DND-41 (cell line): ENCODE results near the gene PDCD4.

Experiments used
- ATAC-seq: fragments of 200-7000 bp; cut with Tn5 transposase; 3 replicates; pipeline ENCODE4 v1.9.1; 2021; ENCODE audit warnings: low read depth; ENCODE audit not compliant: insufficient read depth
- DNase-seq: peaks from one replicate; pipeline ENCODE4 v3.0.0-alpha.2; 2020
- H2AFZ ChIP-seq: 2 replicates; pipeline ENCODE4 v1.6.0; 2012; ENCODE audit warnings: low read depth, low read length
- H3K27ac ChIP-seq: 2 replicates; pipeline ENCODE4 v1.5.1; 2012; ENCODE audit warnings: low read length, inconsistent platforms
- H3K27me3 ChIP-seq: fragments of 200-600 bp; sonication (generic); 2 replicates; pipeline ENCODE4 v1.6.0; 2012; ENCODE audit warnings: low read length, mild to moderate bottlenecking, inconsistent platforms; ENCODE audit not compliant: insufficient read depth, poor library complexity
- H3K36me3 ChIP-seq: 2 replicates; pipeline ENCODE4 v1.5.1; 2012; ENCODE audit warnings: low read length, inconsistent platforms; ENCODE audit not compliant: insufficient read depth
- H3K4me1 ChIP-seq: 2 replicates; pipeline ENCODE4 v1.5.1; 2012; ENCODE audit warnings: mild to moderate bottlenecking, low read length; ENCODE audit not compliant: insufficient read depth
- H3K4me2 ChIP-seq: 2 replicates; pipeline ENCODE4 v1.6.0; 2012; ENCODE audit warnings: mild to moderate bottlenecking, moderate library complexity, low read length, inconsistent platforms; ENCODE audit not compliant: insufficient read depth
- H3K4me3 ChIP-seq, 2 experiments: fragments of 200-600 bp in 1 of 2; shearing (Covaris generic) in 1 of 2; 2 replicates each; pipeline ENCODE4 v1.5.1; 2012 to 2016; ENCODE audit warnings: inconsistent platforms in 2 of 2, low read length in 2 of 2, mild to moderate bottlenecking in 2 of 2, low read depth in 1 of 2, moderate library complexity in 1 of 2
- H3K79me2 ChIP-seq: 2 replicates; pipeline ENCODE4 v1.6.0; 2012; ENCODE audit warnings: low read length, inconsistent platforms; ENCODE audit not compliant: insufficient read depth
- H3K9ac ChIP-seq: 2 replicates; pipeline ENCODE4 v1.6.0; 2012; ENCODE audit warnings: low read depth, mild to moderate bottlenecking, inconsistent platforms, low read length, moderate library complexity
- H3K9me3 ChIP-seq: 2 replicates; pipeline ENCODE4 v1.5.1; 2012; ENCODE audit warnings: low read length, moderate library complexity, mild to moderate bottlenecking, inconsistent platforms; ENCODE audit not compliant: insufficient read depth, severe bottlenecking
- H4K20me1 ChIP-seq: 2 replicates; pipeline ENCODE4 v1.6.0; 2012; ENCODE audit warnings: low read length; ENCODE audit not compliant: insufficient read depth
- CTCF ChIP-seq: IDR thresholded peaks from 2 replicates; pipeline ENCODE4 v1.5.1; 2012; ENCODE audit warnings: borderline replicate concordance, low read length, moderate library complexity, mild to moderate bottlenecking; ENCODE audit not compliant: poor library complexity, severe bottlenecking; ENCODE audit errors: extremely low read depth
- EZH2 ChIP-seq: IDR thresholded peaks from 3 replicates; pipeline ENCODE4 v1.6.1; 2012; ENCODE audit warnings: borderline replicate concordance, low read depth, mild to moderate bottlenecking, moderate library complexity, low read length, inconsistent platforms; ENCODE audit not compliant: severe bottlenecking

PDCD4 gene

GRCh38 chr10:110870823-110871297 lies 868 bp upstream of the PDCD4 start:
- Histone ChIP-seq H3K4me1 (peaks cover 33% of the 10 kb centered on the region), H3K27ac (peak overlapping the region; percentile 99), H3K9ac (peak overlapping the region; percentile 86), H3K27me3 (no peaks in the 10 kb centered on the region), H4K20me1 (no peaks in the 10 kb centered on the region), H3K79me2 (peaks cover 30% of the 10 kb centered on the region), H3K4me3 (peak overlapping the region; percentile 79 to 81; a peak in 3 of 4 replicates), H3K9me3 (no peaks in the 10 kb centered on the region), H2AFZ (peak overlapping the region; percentile 97), H3K4me2 (peak overlapping the region; percentile 88), H3K36me3 (peaks cover 1% of the 10 kb centered on the region; the same call in 1 of the 2 replicates)
- no peak for DNase-seq
- no peak for TF ChIP-seq EZH2
- no peak for TF ChIP-seq CTCF
- ATAC-seq: no peak

- peaks cover 8% of the 10 kb centered on the region for H3K36me3 ChIP-seq
- H4K20me1 ChIP-seq: no peaks in the 10 kb centered on the region
- peak overlapping the region; percentile 99 for H3K27ac ChIP-seq
- H3K9me3 ChIP-seq: no peaks in the 10 kb centered on the region
- no peaks in the 10 kb centered on the region for H3K27me3 ChIP-seq
- TF ChIP-seq CTCF (peak; percentile 38), EZH2 (no peak)
- peaks cover 40% of the 10 kb centered on the region for H3K79me2 ChIP-seq
- peak overlapping the region; percentile 79 to 81 for H3K4me3 ChIP-seq
- peak overlapping the region; percentile 86 for H3K9ac ChIP-seq
- peak overlapping the region; percentile 61 for H2AFZ ChIP-seq
- H3K4me2 ChIP-seq: peak overlapping the region; percentile 88
- ATAC-seq (peak; percentile 79), DNase-seq (peak; percentile 87)
- H3K4me1 ChIP-seq: peaks cover 33% of the 10 kb centered on the region
Observed at GRCh38 chr10:110872145-110872983, 636 bp downstream of the PDCD4 start.

GRCh38 chr10:110872984-110873923 lies 1.5 kb downstream of the PDCD4 start:
- peaks cover 40% of the 10 kb centered on the region for H3K79me2 ChIP-seq
- peak overlapping the region; percentile 88 for H3K4me2 ChIP-seq
- no peak for TF ChIP-seq EZH2
- no peak for TF ChIP-seq CTCF
- DNase-seq (no peak), ATAC-seq (no peak)
- H2AFZ ChIP-seq: peak overlapping the region; percentile 61
- H3K27ac ChIP-seq: peak overlapping the region; percentile 99
- H4K20me1 ChIP-seq: no peaks in the 10 kb centered on the region
- H3K4me3 ChIP-seq: peak overlapping the region; percentile 79 to 81
- peaks cover 33% of the 10 kb centered on the region for H3K4me1 ChIP-seq
- H3K9ac ChIP-seq: peak overlapping the region; percentile 86
- peaks cover 14% of the 10 kb centered on the region for H3K36me3 ChIP-seq
- no peaks in the 10 kb centered on the region for H3K9me3 ChIP-seq
- no peaks in the 10 kb centered on the region for H3K27me3 ChIP-seq
